Hematopoietic multipotent progenitor cell treated with erythropoietin and hydrocortisone succinate and interleukin-3 and kit ligand, for 15 days (in vitro differentiated cells): ENCODE data around the gene SVIP.
A peak's percentile ranks its signal among the peaks of the same experiment; 100 is the strongest.

ENCODE experiments used
- DNase-seq: peaks from one replicate; pipeline ENCODE4 v3.0.0-alpha.2; 2015; ENCODE audit warnings: low spot score

SVIP gene

GRCh38 chr11:22829231-22830081 is at the start of gene SVIP:
SVIP (minus strand) TSS chr11:22829801; CDS start chr11:22829748, 53 bp downstream.
- peak; percentile 94 for DNase-seq

- DNase-seq, result no peak
Measured at GRCh38 chr11:22878604-22879003, 49.0 kb upstream of the SVIP start.

GRCh38 chr11:22878039-22878438 is 48.4 kb upstream of the SVIP start:
- no peak for DNase-seq

- DNase-seq, result peak; percentile 61
Measured at GRCh38 chr11:22875869-22876473, 46.4 kb upstream of the SVIP start.

- DNase-seq, result no peak
Measured at GRCh38 chr11:22869325-22869724, 39.7 kb upstream of the SVIP start.

GRCh38 chr11:22860241-22860640 is 30.6 kb upstream of the SVIP start, which contains the start of gene CCDC179:
CCDC179 (minus strand) TSS chr11:22860474; CDS start chr11:22860421, 53 bp downstream.
- no peak for DNase-seq

GRCh38 chr11:22859756-22860155 is 30.2 kb upstream of the SVIP start:
- no peak for DNase-seq

GRCh38 chr11:22851477-22851876 is 21.9 kb upstream of the SVIP start:
- DNase-seq, result no peak

GRCh38 chr11:22846726-22847125 is 17.1 kb upstream of the SVIP start:
- DNase-seq, result no peak

GRCh38 chr11:22832315-22833015 is 2.9 kb upstream of the SVIP start:
- peak; percentile 17 for DNase-seq

- DNase-seq, result no peak
Measured at GRCh38 chr11:22830082-22830414, 447 bp upstream of the SVIP start.

- DNase-seq, result no peak
Measured at GRCh38 chr11:22828373-22828772, 1.2 kb downstream of the SVIP start.

- DNase-seq, result no peak
Measured at GRCh38 chr11:22822203-22822602, 7.4 kb downstream of the SVIP start.

GRCh38 chr11:22809893-22810292 is 19.7 kb downstream of the SVIP start:
- DNase-seq, result no peak

- DNase-seq, result no peak
Measured at GRCh38 chr11:22808571-22809197, 20.9 kb downstream of the SVIP start.

GRCh38 chr11:22807855-22808570 is 21.6 kb downstream of the SVIP start:
- no peak for DNase-seq

GRCh38 chr11:22807391-22807790 is 22.2 kb downstream of the SVIP start:
- no peak for DNase-seq

GRCh38 chr11:22802861-22803260 is 26.7 kb downstream of the SVIP start:
- DNase-seq, result no peak

GRCh38 chr11:22800482-22800881 is 29.1 kb downstream of the SVIP start:
- DNase-seq, result no peak

- DNase-seq, result no peak
Measured at GRCh38 chr11:22798901-22799300, 30.7 kb downstream of the SVIP start.

- DNase-seq, result no peak
Measured at GRCh38 chr11:22797047-22797446, 32.6 kb downstream of the SVIP start.

GRCh38 chr11:22795914-22796313 is 33.7 kb downstream of the SVIP start:
- DNase-seq, result peak; percentile 31
